ENCODE data around the gene PELI1. TPM values are rescaled to one million over a fixed set of nuclear protein-coding genes. Genes with fewer than 3 reads are reported as not detected.

PELI1 gene
- total RNA-seq, 1 experiment from 2014 or later = 61.0 TPM

- no peak overlapping the region for H3K27ac ChIP-seq (ENCODE audit: insufficient read length, low read depth, low read length)
- TF ChIP-seq, protein P1, sequence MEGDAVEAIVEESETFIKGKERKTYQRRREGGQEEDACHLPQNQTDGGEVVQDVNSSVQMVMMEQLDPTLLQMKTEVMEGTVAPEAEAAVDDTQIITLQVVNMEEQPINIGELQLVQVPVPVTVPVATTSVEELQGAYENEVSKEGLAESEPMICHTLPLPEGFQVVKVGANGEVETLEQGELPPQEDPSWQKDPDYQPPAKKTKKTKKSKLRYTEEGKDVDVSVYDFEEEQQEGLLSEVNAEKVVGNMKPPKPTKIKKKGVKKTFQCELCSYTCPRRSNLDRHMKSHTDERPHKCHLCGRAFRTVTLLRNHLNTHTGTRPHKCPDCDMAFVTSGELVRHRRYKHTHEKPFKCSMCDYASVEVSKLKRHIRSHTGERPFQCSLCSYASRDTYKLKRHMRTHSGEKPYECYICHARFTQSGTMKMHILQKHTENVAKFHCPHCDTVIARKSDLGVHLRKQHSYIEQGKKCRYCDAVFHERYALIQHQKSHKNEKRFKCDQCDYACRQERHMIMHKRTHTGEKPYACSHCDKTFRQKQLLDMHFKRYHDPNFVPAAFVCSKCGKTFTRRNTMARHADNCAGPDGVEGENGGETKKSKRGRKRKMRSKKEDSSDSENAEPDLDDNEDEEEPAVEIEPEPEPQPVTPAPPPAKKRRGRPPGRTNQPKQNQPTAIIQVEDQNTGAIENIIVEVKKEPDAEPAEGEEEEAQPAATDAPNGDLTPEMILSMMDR (conservative IDR thresholded peaks at IDR 0.05) = no peak
These were observed 85.0 kb downstream of the PELI1 start for GRCh38 chr2:64059270-64059669.

More at GRCh38 chr2:64059270-64059669, 85.0 kb downstream of the PELI1 start:
- Histone ChIP-seq H3K4ac (ENCODE audit: low read depth, low read length) (no peak overlapping the region), H2BK12ac (ENCODE audit: insufficient read length, low read depth, low read length) (no peak overlapping the region), H2AFZ (ENCODE audit: low read length) (no peak overlapping the region), H3K79me1 (ENCODE audit: insufficient read depth, low read depth, low read length, poor library complexity, severe bottlenecking) (no peaks in the 10 kb centered on the region), H3K14ac (ENCODE audit: insufficient read depth, low read length) (no peak overlapping the region), H4K5ac (ENCODE audit: insufficient read length, low read depth, low read length) (no peak overlapping the region), H3K23ac (ENCODE audit: insufficient read length, low read depth, low read length) (no peak overlapping the region), H3K23me2 (ENCODE audit: insufficient read length, low read depth, low read length, poor library complexity, severe bottlenecking) (no peaks in the 10 kb centered on the region), H2BK15ac (ENCODE audit: low read depth, low read length) (no peak overlapping the region), H4K20me1 (ENCODE audit: control insufficient read depth, insufficient read depth, insufficient read length) (no peaks in the 10 kb centered on the region), H3K9ac (ENCODE audit: extremely low read depth, insufficient read length, low read length) (no peak overlapping the region), H2BK5ac (ENCODE audit: insufficient read length, low read length) (no peak overlapping the region), H2AK5ac (ENCODE audit: insufficient read length, low read length) (no peak overlapping the region), H4K91ac (ENCODE audit: insufficient read length, low read depth, low read length) (no peak overlapping the region), H3T11ph (ENCODE audit: low read length) (no peak overlapping the region), H2BK120ac (ENCODE audit: low read depth, low read length, poor library complexity, severe bottlenecking) (no peak overlapping the region), H3K56ac (ENCODE audit: insufficient read length, low read depth, low read length) (no peak overlapping the region), H2BK20ac (ENCODE audit: low read depth, low read length, poor library complexity, severe bottlenecking) (no peak overlapping the region), H4K8ac (replicated peaks; ENCODE audit: insufficient read length, low read depth, low read length) (no peak overlapping the region), H3K27me3 (ENCODE audit: insufficient read depth, low read length) (no peaks in the 10 kb centered on the region), H3K4me2 (ENCODE audit: insufficient read depth, insufficient read length, low read length) (no peak overlapping the region), H3K18ac (ENCODE audit: insufficient read length, low read depth, low read length) (no peak overlapping the region), H3K79me2 (ENCODE audit: insufficient read depth, low read length) (no peaks in the 10 kb centered on the region), H3K4me1 (ENCODE audit: insufficient read depth, low read length) (peaks cover 6% of the 10 kb centered on the region; the same call in 1 of the 2 replicates), H3K9me3 (ENCODE audit: control insufficient read depth, low read depth, low read length) (no peaks in the 10 kb centered on the region)
- no peak overlapping the region for H3K27ac Mint-ChIP-seq
- H3K27me3 Mint-ChIP-seq (ENCODE audit: low read depth) = no peaks in the 10 kb centered on the region
- no peak for DNase-seq
- no peak overlapping the region for H3K4me3 Mint-ChIP-seq
- H3K4me1 Mint-ChIP-seq = peaks cover 17 to 19% of the 10 kb centered on the region in 2 experiments
- H3K9me3 Mint-ChIP-seq = no peaks in the 10 kb centered on the region
- H3K36me3 Mint-ChIP-seq (ENCODE audit: insufficient read depth in 1 of 3, low read depth in 3 of 3) = no peaks in the 10 kb centered on the region

Measured in H9 (cell line).